Stimulated activated CD8-positive, alpha-beta memory T cell treated with anti-CD3 and anti-CD28 coated beads, Interleukin-2, amount 100 ng/mL, for 48 hours (primary cell): ENCODE results near the gene EQTN.
"Not testable (repeated sequence)": the region's sequence is repeated elsewhere in the genome, so short reads cannot be mapped to it uniquely, and the experiment has no call there.

Experiments used
- DNase-seq, 2 donors: peaks; one replicate each; pipeline ENCODE4 v3.0.0-alpha.2; 2020; ENCODE audit warnings: low read depth in 2 of 2

EQTN gene

DNA sequence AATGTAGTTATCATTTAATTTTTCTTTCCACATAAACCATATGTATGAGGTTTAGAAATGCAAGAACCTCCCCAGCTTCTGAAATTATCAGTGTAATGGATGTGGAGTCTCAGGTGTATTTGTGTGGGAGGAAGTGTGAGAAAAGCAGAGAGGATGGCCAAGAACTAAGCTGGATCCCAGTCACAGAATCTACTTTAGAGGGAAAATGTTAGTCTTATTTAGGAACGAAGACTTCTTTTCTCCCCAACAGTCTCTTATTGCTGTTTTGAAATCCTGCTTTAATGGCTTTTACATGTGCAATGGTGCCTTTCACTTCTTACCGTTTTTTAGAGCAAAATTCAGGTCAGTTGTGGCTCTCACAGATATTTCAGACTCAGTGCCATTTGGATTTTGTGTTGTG lies 3.0 kb downstream of the EQTN start:
- no peak for DNase-seq

DNA sequence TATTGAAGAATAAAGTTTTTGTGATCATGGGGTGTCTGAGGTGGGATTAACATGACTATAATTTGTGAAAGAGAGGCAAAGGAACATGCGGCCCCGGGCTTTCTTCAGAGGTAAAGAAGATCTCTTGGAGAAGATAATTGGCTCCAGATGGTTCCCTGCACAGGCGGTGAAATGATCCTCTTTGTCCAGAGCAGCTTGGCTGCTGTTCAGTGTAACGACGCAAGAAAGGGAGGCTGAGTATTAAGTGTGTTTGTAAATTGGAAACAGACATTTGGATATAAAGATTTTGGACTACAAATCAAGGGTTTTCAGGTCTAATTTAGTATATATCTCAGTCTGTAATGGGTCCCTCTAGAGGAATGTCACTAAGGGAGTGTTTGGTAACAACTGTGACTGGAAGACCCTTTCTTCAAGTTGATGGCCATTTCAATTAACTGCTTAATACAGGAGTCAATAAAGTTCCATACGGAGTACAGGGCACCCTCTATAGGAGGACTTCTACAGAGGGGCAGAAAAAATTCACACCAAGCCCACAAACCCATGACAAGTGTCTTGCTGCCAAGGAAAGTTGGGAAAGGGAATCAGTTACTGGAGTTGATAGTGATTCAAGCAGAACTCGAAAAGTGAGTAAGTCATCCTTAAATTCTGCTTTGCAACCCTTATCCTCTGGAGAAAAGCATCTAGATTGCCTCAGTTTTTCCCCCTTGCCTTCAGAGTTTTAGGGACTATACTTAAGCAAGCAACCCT lies 4.1 kb downstream of the EQTN start:
- no peak for DNase-seq

DNA sequence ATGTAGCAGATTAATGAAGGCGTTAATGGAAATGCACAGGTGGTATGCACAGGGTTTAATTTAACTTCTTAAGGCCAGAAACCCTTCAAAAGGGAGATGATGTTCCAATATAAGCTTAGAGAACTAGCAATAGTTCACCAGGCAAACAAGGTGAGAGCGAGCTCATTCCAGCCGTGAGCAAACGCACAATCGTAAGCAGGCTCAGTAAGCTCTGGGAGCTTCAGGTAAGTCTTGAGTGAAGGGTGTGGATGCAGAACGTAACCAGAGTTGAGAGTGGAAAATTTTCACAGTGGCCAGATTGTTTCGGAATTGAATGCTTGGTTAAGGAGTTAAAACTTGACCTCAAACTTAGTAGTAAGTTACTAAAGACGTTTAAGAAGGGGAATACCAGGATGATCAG lies 5.7 kb downstream of the EQTN start:
- DNase-seq, result no peak

DNA sequence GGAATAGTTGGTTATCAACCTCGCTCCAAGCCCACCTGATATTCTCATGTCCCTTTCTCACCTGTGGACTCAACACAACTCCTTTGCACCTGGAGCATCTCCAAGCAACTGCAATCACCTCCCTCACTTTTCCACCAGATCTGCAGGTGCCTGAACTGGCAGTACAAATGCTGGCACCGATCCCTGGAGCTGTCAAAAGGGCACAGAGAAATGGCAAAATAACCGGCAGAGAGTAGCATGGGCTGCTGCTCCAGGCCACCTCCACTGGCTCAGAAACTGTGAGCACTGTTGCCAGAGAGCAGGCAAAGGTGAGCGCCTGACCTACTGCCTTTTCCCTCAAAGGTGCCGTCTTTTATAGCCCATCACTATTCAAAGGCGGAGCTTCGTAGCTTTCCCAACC lies 14.7 kb downstream of the EQTN start:
- DNase-seq, result no peak

DNA sequence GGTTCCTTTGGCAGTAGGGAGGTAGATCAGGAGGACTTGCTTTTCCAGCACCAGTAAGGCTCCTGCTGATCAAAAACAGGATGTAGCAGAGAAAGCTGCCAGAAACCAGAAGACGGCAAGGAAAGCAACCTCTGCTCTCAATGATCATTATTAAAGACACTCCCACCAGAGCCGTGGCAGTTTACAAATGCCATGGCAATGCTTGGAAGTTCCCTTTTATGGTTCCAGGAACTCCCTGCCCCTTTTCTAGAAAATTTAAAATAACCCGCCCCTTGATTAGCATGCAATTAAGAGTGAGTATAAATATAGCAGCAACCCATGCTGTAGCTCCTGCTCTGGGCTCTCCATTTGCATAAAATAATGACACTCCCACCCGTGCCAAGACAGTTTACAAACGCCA lies 16.1 kb downstream of the EQTN start:
- no peak for DNase-seq

DNA sequence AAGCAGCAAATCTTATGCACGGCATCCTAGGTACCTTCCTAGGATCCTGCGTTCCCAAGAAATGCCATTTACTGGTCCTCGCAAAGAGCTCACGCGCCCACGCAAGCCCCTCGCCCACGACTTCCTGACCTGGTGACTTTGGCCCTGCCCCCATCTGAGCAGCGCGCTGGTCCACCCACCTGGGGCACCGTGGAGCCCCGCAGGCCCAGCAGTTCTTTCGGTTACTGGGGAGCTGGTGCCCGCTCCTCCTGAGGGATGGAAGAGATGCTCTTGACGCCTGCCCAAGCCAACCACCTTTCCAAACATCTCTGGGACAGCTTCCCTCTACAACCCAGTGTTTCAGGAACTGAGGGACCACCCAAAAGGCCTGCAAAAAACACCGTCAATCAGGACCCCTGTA lies 16.7 kb downstream of the EQTN start:
- no peak for DNase-seq

DNA sequence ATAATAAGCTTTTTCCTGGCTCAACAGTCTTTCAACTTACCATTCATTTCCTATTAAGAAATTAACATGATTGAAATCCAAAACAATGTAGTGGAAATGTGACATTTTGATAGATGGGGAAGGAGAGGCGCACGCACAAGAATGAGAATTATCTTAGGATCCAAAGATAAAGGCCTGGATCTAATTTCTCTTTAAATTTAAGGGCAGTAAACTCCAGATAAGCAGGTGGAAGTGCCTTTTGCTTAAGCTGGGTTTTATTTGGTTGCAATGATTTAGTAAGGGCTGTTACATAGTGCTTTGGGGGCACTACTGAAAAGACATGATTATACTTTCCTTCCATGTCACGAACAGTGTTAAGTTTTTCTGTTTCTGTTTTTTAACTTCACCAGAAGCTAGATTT lies 17.3 kb downstream of the EQTN start:
- no peak for DNase-seq

DNA sequence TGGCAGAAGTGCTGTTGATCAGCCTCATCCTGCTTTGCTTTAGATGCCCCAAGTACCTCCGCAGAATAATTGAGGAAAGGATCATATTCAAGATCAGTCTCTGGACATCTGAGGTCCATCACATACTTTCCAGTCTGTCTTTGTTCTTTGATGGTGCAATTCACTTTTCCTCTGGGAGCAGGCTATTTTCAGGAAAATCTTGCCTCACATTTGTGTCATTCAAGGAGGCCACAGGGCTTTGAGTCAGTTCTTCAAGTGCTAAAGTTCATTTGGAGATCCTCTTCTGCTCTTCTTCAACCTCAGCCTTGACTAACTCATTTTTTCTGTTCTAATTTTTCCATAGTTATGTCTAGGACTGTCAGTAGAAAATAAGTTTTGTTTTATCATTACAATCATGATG lies 18.6 kb downstream of the EQTN start:
- no peak for DNase-seq

DNA sequence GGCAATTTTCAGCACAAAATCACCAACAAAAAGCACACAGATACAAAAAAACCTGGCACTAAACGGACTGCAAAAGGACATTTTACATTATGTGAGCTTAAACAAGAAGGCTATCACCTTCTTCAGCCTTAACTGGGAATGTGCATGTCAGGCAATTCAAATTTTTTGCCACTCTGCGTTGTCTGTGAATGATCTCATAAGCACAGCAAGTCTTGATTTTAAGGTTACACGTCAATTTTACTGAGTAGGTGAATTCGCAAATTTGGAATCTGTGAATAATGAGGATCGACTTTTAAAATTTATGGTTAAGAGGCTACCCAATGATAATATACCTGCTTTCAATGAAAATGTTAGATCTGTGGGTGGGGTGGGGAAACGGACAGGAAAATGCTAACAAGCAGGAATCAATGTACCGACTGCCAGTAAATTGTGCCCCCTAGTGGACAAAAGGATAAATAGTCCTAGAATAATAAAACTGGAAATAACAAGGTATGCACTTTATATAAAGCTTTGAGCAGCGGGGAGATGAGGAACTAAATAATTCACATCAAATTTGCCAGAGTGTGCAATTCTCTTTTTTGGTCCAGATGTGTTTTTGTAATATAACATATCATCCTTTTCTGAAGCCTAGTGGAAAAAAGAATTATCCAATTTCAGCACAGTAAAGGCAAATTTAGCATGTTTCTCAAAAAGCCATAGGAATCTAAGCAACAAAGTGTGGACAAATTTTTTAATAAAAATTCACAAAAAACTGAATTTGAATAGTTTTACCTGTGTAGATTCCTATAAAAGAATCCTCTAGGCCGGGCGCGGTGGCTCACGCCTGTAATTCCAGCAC lies 20.5 kb downstream of the EQTN start:
- no peak for DNase-seq

DNA sequence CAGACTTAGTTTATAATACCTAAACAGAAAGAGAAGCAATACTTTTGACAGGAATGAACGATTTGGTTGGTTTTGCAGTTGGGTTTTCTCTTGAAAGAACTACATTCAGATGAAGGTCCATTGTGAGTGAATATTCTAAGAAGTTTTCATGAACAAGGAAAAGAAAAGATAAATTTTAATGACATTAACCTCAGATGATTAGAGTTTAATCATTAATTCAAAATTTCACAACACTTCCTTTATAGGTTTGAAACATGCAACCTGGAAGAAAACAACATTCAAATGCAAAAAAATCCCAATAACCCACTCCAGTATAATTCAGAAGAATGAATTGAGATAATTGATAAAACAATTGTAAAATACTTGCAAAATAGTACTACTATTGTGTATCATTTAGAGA lies 23.8 kb downstream of the EQTN start:
- no peak for DNase-seq

DNA sequence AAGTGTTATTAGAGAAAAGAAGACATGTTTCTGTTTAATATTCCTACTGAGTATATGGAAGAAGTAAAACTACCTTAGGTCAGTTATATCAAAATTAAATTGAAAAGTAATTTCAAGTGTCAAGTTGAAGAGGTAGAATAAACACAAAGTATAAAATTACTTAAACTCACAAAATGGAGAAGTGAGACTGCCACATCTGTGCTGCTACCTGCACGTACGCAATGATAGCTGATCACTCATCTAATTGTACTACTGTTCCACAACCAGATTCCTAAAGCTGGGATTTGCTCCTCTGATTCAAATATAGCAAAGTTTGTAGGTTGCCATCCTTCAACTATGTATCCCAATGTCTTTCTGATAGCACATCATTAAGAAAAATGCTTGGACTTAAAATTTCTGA lies 24.8 kb downstream of the EQTN start:
- DNase-seq, result no peak

DNA sequence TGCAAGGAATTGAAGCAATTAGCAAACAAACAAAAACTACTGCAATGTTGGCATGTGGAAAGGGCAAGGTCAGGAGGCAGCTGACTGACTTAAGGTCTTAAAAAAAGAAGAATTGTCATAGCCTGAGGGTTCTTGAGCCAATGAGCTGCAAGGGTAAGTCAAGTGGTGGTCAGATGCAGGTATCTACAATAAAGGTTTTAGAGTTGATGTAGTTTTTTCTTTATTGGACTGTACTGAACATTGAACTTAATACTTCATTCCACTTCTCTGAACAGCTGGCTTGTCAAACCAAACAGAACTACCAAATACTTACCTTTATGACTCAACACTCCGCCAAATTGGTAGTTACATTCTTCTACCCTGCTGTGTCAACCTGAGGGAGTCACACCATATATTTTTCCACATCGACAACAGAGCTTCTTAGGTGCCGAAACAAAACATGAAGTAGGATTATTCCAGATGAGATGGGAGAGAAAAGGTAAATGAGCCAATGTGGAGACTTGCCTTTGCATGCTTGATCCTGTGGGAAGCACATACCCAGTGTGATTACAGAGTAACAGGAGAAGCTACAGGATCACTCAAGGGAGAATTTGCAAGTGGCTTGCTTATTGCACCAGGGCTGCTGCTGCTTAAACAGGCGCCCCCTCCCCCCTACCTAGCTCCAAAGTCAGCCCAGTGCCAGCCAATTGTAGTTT lies 35.3 kb downstream of the EQTN start:
- DNase-seq, result no peak

DNA sequence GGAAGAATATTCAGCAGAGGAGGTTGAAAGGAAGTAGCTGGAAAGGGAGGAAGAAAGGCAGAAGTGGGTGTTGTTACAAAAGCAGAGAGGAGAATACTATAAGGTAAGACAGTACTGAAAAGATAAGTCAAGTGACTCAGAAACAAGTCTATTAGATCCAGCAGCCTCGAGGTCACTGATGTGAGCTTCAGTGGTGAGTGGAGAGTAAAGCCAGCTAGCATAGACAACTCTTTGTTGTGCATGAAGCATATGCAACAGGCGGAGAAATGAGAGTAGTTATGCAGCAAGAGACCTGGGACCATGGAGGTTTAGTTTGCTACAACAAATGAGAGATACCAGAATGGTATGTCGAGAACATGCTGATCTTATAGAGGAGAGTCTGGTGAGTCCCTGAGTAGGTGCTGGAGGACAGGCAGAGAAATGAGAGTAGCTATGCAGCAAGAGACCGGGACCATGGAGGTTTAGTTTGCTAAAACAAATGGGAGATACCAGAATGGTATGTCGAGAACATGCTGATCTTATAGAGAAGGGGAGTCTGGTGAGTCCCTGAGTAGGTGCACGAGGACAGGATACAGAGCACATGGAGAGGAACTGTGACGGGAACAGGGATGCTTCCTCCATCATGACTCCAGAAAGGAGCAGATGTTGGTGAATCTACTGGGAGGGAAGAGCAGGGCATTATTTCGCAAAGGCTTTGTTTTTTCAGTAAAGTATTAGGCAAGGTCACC lies 36.0 kb downstream of the EQTN start:
- DNase-seq, result no peak

DNA sequence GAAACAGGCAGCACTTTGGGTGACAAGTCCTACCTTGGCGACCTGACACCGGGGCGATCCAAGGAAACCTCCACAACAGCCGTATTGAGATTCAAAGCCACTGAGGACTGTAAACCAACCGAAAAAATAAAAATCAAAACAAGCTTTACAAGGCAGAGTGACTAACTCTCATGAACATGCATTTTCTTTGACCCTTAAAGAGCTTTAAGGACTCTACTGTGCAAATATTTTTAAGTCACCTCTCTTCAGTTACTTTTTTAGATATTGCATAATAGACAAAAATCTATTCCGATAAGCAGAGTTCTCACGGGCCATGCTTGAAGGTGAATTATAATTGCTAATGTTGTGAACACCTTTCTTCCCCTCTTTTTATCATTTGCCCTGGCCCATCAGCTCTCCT lies 38.3 kb downstream of the EQTN start:
- DNase-seq, result no peak

DNA sequence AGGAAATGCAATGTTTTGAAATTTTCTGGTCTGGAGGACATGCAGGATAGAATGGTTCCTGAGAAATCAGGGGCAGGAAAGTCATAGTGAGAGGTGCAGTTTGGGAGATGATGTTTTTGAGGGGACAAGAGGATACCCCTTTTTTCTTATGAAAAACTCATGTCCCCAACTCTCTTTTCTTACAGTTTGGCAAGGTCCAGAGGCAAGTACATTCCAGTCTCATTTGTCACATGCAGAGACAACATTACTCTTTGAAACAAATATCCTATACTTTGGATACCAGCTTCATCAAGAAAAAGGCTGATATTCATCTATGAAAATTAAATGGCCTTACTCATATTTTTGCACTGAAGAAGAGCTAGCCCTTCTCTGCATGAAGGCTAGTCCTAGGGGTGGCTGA lies 48.2 kb downstream of the EQTN start:
- DNase-seq, result no peak

DNA sequence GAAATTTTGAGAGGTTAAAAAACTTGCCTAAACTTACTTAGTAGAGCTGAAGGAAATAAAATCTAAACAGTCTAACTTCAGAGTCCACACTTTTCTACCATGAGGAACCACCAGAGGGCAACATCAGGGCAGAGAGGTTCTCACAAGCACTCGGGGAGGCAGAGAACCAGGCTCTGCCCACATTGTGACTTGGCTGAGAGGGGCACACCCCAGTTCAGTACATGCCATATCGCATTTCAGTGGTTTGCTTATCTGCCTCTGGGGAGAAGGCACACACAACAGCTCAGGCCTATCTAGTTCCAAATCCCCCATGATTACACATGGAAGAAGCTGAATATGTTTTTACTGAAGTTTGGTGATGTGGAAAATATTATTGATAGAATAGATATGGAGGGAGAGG lies 49.2 kb downstream of the EQTN start:
- DNase-seq, result no peak

DNA sequence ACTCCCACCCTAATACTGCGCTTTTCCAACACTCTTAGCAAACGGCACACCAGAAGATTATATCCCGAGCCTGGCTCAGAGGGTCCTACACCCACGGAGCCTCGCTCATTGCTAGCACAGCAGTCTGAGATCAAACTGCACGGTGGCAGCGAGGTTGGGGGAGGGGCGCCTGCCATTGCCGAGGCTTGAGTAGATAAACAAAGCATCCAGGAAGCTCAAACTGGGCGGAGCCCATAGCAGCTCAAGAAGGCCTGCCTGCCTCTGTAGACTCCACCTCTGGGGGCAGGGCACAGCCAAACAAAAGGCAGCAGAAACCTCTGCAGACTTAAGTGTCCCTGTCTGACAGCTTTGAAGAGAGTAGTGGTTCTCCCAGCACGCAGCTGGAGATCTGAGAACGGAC lies 57.3 kb downstream of the EQTN start:
- not testable (repeated sequence) for DNase-seq
